Activated CD4-positive, CD25-positive, alpha-beta regulatory T cell treated with anti-CD3 and anti-CD28 coated beads, Interleukin-2, amount 50 U/mL, for 16 hours (primary cell): Measurements from ENCODE around the gene GOLGA1.
"Not testable (repeated sequence)": the region's sequence is repeated elsewhere in the genome, so short reads cannot be mapped to it uniquely, and the experiment has no call there.

Source experiments
- DNase-seq: peaks from one replicate; pipeline ENCODE4 v3.0.0-alpha.2; 2020; ENCODE audit warnings: low read depth, low spot score

Gene GOLGA1

DNA sequence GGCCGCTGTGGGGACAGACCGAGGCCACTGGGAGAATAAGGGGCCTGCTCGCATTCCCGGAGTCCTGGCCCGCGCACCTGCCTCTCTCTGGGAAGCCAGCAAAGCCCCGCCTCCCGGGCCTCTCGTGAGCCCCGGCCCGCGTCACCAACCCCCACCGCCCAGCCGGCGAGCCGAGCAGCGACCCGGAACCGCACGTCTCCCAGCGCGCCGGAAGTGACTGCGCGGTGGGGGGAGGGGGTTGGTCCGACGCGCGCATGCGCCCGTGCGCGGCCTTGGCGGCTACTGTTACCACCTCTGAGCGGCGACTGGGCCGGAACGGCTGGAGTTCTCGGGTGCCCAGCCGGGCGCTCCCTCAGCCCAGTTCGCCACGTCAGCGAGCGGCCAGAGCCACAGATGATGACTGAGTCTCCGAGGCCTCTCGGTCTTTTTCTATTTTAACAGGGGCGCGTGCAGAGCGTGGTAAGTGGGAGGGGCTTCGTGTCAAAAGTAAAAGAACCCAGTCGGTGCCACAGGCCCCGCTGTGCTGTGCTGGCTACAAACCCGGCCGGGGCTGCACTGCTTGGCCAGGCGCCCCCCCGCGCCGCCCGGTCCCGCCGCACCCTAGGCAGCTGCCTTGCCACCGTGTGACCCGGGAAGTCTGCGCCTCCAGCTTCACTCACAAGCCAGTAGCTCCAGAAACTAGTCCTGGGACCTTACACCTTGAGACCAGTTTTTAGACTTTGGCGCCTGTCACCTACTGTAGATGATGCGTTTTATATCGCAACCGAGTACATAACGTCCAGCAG is at the start of gene GOLGA1:
Gene GOLGA1, minus strand, starts transcription at position 190 of the 785 bp plus-strand sequence. CDS start 2,372 bp downstream, outside the sequence.
- peak; percentile 84 for DNase-seq

DNA sequence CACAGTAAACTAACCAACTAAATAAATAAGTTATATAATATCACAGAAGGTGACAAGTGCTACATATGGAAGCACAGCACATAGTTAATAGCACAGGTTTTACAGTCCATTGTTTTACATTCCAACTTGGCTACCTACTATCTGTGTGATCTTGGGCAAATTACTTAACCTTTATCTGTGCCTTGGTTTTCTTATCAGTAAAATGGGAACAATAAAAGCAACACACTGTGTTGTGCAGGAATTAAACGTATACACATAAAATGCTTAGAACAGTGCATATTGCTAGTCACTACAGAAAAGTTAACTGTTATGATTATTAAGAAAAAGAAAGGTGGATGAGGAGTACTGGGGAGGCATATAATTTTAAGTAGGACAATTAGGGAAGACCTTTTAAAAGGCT is 42.8 kb upstream of the GOLGA1 start:
- no peak for DNase-seq

DNA sequence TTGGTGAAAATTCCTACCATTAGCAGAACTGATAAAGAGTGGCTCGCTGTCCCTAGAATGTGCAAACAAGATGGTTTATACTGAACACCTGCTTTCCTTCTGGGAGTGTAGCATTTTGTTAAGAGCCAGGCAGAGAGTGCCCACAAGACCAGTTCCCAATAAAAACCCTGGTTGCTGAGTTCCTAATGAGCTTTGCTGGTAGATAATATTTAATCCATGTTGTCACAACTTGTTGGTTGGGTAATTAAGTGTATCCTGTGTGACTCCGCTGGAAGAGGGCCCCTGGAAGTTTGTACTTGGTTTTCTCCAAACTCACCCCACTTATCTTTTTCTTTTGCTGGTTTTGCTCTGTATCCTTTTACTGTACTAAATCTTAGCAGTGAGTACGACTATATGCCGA is 39.5 kb upstream of the GOLGA1 start:
- no peak for DNase-seq

GRCh38 chr9:124975131-124975530 is 34.2 kb upstream of the GOLGA1 start:
- no peak for DNase-seq

DNA sequence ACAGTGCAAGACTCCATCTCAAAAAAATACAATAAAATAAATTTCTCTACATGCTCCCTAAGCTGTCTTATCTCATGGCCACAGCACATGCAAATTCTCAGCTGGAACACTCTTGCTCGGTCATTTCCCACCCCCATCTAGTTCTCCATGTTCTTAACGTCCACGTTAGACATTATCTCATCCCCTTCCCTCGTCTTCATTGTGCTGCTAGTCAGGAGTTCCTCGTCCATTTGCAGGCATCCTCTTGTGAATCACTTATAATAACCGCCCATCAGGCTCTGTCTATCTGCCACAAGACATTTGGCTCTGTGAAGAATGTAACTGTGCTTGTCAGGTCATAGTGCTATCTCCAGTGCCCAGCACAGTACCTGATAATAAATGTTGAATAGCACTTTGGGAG is 32.9 kb upstream of the GOLGA1 start:
- DNase-seq = no peak

DNA sequence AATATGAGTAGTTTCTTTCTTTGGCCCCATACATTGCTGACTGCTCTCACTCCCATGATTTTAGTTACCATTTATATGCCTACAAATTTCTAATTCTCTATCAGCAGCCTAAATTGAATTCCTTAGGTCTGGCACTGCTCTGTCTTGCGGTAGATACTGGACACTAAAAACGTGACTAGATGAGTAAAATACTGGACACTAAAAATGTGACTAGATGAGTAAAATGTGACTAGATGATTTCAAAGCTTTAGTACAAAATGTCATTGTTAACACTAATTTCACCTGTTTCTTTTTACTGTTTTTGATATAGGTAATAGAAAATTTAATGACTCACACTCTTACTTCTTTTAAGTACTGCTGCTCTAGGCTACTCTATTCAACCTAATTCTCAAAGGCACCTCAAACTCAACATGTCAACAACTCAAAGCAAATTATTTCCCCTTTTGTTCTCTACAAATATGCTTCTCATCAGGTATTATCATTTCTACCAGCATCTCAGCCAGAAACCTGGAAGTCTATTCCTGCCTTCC is 31.4 kb upstream of the GOLGA1 start:
- no peak for DNase-seq

DNA sequence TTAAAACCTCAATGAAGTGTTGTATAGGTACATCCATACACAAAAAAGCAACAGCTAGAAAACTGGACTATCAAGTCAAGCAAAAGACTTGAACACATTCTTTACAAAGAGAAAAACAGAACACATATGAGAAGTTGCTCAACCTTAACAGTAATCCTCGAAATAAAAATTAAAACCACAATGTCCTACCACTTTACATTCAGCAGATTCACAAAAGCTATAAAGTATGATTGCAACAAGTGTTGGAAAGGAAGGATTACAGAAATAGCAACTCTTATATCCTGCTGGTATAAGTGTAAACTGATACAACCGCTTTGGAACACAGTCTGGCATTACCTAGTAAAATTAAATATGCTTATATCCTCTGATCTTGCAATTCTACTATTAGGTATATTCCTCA is 28.5 kb upstream of the GOLGA1 start:
- DNase-seq = no peak

DNA sequence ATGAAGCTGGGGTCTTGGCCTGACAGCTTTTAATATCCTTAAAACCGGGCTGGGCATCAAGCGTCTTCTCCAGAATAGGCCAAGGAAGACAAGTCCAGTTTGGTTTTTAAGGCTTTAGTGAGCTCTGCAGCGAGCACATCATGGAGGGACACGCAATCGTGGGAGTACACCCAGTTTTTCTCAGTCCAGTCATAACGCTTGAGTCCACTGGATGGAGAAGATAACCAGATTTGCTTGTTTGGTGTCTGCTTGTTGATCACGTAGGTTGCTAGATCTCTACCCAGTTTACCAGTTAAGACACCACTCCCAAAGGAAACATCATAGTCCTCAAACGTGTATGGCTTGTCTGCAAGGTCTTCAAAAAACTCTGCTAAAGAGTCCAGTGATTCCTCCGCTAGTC is 27.4 kb upstream of the GOLGA1 start:
- DNase-seq = no peak

DNA sequence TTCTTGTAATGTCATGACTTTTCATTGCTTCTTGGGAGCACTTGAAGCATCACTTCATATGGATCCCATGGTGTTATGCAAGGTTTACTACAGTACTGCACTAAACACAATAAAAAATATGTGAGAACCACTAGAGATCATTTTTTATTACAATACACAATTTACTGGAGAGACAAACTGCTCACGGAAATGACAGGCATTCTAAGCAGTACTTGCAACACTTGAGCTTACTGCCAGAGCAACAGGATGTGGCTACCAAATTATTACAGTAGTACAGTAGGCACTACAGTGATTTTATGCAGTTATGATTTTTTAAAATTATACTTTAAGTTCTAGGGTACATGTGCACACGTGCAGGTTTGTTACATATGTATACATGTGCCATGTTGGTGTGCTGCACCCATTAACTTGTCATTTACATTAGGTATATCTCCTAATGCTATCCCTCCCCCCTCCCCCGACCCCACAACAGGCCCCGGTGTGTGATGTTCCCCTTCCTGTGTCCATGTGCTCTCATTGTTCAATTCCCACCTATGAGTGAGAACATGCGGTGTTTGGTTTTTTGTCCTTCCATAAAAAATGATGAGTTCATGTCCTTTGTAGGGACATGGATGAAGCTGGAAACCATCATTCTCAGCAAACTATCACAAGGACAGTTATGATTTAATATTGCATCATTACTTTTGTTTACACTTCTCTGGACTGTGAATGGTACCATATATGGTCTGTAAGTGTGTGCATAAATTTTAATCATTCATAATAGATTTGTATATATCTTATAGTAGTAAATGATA is 25.1 kb upstream of the GOLGA1 start:
- DNase-seq = not testable (repeated sequence)

- DNase-seq = no peak
These were observed 23.7 kb upstream of the GOLGA1 start for GRCh38 chr9:124964604-124965003.

GRCh38 chr9:124964056-124964455 is 23.2 kb upstream of the GOLGA1 start:
- no peak for DNase-seq

DNA sequence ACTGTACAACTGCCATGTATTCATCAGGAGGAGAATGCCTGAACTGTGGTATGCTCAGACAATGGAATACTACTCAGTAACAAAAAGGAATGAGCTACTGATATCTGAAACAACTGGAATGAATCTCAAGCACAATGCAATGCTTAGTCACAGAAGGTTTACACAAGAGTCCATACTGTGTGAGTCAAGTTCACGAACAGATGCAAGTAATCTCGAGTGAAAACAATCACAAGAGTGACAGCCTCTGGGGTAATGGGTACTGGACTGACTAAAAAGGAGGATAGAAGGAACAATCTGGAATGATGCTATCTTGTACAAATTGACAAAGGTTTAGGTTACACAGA is 19.5 kb upstream of the GOLGA1 start:
- no peak for DNase-seq

DNA sequence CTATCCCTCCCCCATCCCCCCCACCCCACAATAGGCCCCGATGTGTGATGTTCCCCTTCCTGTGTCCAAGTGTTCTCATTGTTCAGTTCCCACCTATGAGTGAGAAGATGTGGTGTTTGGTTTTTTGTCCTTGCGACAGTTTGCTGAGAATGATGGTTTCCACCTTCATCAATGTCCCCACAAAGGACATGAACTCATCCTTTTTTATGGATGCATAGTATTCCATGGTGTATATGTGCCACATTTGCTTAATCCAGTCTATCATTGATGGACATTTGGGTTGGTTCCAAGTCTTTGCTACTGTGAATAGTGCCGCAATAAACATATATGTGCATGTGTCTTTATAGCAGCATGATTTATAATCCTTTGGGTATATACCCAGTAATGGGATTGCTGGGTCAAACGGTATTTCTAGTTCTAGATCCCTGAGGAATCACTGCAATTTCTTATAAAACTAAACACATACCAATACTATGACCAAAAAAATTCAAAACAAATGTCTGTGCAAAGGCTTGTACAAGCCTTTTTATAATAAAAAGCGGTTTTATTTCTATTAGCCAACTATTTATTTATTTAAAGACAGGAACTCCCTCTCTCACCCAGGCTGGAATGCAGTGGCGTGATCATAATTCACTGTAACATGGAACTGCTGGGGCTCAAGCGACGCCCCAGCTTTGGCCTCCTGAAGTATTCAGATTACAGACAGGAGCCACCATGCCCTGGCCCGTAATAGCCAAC is 19.0 kb upstream of the GOLGA1 start:
- DNase-seq = not testable (repeated sequence)

DNA sequence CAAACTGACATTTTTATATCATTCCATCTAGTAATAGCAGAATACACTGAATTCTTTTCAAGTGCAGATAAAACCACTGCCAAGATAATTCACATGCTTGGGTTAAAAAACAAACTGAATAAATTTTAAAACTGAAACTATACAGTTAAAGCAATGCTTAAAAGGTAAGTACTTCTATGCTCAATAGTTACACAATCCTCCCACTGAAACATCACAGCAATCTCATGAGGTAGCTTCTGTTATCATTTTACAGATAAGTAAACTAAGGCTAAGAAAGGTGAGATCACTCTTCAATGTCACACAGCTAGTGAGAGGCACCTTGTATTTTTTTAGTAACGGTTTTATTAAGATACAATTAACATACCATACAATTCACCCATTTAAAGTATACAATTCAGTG is 13.4 kb upstream of the GOLGA1 start:
- no peak for DNase-seq

DNA sequence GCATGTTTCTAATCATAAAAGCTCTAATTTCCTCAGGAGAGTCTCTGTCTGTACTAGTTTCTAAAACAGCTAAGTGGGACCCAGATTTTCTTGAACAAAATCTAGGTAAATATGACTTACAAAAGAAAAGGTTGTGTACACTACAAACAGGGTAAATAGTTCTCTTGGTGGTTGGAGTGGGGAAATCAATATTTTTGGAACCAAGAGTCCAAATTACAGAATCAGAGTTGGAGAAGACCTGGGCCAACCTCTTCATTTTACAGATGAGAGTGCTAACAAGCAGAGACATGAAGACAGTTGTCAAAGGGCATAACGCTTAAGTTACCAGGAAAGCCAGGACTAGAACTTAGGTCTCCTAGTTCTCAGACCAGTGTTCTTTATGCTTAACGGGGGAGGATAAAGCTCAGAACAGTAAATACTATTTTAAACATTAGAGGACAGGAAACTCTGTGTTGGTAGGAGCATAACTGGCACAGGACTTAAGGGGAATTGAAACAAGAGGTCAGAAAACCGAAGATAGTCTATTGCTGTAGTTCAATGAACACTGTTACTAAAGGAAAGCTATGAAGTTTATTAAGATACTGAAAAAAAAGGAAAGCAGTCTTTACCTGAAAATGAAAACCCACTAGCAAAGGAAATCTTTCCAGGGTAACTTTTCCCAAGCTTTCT is 9.3 kb upstream of the GOLGA1 start:
- DNase-seq = no peak

- no peak for DNase-seq
These were observed 8.5 kb upstream of the GOLGA1 start for GRCh38 chr9:124949387-124949786.

- DNase-seq = no peak
These were observed 7.0 kb upstream of the GOLGA1 start for GRCh38 chr9:124947727-124948391.

DNA sequence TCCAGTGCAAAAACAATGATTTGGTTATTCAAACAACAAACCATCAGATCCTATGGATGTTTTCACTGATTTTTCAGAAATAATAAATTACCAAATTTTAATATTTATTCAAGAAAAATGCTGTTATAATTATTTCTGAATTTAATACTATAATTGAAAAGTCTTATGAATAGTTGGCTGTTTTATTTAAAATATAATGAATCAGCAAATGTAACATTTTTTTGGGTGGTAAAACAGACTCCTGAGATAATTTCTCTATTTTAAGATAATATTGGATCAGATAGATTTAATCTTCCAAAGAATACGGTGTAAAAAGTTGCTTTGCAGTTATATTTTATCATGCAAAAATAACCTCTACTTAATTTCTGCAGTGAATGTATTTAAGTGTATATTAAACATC is 5.3 kb upstream of the GOLGA1 start:
- DNase-seq = no peak

DNA sequence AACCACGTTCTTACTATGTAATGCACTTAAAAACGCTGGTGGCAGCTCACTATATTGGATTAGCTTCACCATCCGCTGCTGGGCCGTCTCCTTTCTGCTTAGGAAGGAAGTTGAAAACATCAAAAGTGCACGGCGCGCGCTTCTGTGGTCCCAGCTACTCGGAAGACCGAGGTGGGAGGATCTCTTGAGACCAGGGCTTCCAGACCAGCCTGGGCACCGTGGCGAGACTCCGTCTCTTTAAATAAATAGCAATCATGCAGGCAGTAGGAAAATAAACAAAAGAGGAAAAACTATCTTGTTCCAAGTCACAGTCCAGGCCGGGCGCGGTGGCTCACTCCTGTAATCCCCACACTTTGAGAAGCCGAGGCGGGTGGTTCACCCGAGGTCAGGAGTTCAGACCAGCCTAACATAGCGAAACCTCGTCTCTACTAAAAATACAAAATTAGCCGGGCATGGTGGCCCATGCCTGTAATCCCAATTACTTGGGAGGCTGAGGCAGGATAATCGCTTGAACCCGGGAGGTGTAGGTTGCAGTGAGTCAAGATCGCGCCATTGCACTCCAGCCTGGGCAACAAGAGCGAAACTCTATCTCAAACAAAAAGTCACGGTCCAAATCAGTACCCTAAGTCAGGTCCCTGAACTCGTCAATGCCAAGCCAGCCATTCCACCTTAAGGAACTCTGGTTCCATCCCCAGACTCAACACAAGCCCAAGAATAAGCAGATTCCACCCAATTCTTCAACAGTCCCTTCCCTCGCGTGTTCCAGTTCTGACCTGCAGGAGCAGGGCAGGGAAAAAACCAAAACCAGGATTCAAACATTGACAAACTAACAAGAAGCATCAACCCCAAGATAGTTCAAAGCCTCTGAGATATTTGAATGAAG is 1.0 kb upstream of the GOLGA1 start:
- peak; percentile 40 for DNase-seq

GRCh38 chr9:124940521-124940893 is 376 bp downstream of the GOLGA1 start:
- no peak for DNase-seq
